ENCODE measurements around the gene LRP8. TPM values are rescaled to one million over a fixed set of nuclear protein-coding genes. Genes with fewer than 3 reads are reported as not detected.
A peak's percentile ranks its signal among the peaks of the same experiment; 100 is the strongest.

LRP8 gene
- total RNA-seq, 1 experiment from 2014 or later, result 21.4 TPM

DNA sequence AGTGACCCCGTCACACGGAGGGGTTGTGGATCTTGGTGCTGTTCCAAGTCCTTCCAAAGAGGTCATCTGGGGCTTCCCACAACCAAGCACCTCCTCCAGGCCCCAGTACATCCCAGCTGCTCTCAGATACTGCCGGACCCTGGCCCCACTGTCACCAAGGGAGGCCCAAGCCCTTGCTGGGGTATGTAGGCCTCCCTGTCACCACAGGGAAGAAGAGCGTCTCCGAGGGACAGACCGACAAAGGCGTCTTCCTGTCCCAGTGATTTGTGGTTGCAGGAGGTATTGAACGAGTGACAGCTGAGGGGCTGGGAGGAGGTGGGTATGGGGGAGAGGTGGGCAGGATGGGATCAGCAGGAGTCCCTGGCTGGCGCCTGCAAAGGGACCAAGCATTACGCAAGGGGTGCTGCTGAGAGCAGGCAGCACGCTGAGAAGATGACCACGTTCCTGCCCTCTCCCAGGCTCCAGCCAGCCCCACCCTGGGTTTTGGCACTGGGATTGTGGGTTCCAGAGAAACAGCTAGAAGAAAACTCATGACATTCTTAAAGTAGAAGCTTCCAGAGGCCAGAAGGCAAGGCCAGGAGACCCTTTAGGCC lies 29.7 kb downstream of the LRP8 start:
- peaks cover 33% of the 10 kb centered on the region for H3K4me1 ChIP-seq
- no peak for DNase-seq
- H3K4me3 ChIP-seq, result no peak overlapping the region
- no peaks in the 10 kb centered on the region for H3K27me3 ChIP-seq
- H3K36me3 ChIP-seq, result no peaks in the 10 kb centered on the region
- no peak overlapping the region for H3K27ac ChIP-seq
- H3K9me3 ChIP-seq (replicated peaks), result no peaks in the 10 kb centered on the region

DNA sequence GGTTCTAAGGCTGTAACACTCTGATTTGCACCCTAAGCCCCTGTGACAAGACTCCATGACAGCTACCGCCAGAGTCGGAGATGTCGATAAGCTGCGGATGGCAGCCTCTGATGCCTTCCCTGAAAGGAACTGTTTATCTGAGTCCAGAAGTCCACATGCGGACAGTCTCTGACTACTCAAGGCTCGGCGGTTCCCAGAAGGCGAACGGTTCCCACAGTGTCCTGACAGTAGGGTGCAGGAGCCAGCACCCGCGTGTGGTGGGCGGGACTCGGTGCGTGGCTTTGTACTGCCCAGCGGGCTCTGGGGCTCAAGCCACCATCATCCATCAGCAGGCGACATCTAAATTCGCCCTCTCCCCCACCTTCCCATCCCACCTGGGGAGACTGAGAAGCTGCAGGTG lies 30.7 kb downstream of the LRP8 start:
- H3K4me1 ChIP-seq, result peaks cover 38% of the 10 kb centered on the region
- H3K36me3 ChIP-seq, result no peaks in the 10 kb centered on the region
- H3K27ac ChIP-seq, result no peak overlapping the region
- H3K4me3 ChIP-seq, result no peak overlapping the region
- H3K9me3 ChIP-seq (replicated peaks), result no peaks in the 10 kb centered on the region
- H3K27me3 ChIP-seq, result no peaks in the 10 kb centered on the region
- DNase-seq, result no peak

DNA sequence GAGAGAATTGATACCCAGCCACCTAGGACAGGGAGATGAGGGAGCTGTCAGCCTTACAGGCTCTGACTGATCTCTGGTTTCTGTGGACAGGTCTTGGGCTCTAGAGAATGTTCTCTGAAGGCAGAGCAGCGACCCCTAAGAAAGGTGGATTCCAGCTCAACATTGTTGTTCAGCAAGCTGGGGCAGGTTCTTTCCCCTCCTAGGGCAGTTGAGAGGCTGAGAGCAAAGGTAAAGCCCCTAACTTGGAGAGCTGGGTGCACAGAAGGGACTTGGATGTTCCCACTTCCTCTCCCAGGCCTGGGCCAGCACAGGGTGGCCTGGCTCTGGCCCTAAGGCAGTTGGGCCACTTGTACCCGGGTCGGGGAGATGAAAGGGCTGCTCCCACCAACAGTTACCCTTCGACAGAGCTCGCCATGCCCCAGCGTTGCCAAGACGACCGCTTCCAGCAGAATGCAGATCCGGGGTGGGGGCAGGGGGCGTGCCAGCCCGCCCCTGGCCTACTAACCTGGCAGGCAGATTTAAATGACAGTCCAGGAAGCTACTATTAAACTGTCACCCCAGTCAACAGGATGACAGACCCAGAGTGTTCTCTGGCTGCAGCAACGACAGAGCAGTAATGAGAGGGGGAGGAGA lies 31.6 kb downstream of the LRP8 start:
- H3K27ac ChIP-seq, result no peak overlapping the region
- no peak for DNase-seq
- no peaks in the 10 kb centered on the region for H3K9me3 ChIP-seq (replicated peaks)
- H3K4me3 ChIP-seq, result no peak overlapping the region
- no peaks in the 10 kb centered on the region for H3K36me3 ChIP-seq
- peaks cover 38% of the 10 kb centered on the region for H3K4me1 ChIP-seq
- H3K27me3 ChIP-seq, result no peaks in the 10 kb centered on the region

DNA sequence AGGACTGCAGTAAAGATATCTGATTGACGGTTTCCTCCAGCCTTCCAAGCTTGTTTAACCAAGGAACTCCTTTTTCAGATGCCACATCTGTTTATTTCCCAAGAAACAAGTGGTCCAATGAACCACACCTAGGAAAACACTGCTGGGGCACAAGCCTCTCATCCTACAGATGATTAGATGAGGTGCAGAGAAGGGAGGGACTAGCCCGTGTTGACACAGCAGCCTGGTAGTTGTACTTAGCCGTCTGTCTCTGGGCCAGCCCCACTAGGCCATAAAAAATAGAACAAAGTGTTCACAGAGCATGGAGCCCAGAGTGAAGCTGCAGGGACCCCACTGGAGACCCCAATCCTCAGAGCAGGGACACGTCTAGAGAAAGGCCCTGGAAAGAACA lies 32.1 kb downstream of the LRP8 start:
- H3K27me3 ChIP-seq, result no peaks in the 10 kb centered on the region
- no peak overlapping the region for H3K27ac ChIP-seq
- peaks cover 38% of the 10 kb centered on the region for H3K4me1 ChIP-seq
- DNase-seq, result no peak
- H3K36me3 ChIP-seq, result no peaks in the 10 kb centered on the region
- H3K9me3 ChIP-seq (replicated peaks), result no peaks in the 10 kb centered on the region
- H3K4me3 ChIP-seq, result no peak overlapping the region

DNA sequence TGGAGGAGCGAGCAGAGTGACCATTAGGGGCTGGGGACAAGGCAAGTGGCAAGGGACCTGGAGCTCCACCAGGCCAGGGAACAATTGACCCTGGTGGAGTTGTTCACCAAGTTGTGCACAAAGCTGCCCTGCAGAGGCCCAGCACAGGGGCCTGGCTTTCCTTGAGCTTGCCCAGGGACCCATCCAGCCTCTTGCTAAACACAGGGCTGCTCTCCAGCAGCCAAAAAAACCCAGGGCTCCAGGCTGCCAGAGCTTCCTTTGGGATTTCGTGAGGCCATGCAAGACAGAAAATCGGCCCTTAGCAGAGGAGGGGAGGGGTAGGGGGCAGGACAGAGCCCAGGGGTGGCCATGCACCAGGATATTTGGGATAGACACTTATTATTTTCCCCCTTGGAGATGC lies 32.6 kb downstream of the LRP8 start:
- Histone ChIP-seq H3K4me3 (no peak overlapping the region), H3K4me1 (peaks cover 38% of the 10 kb centered on the region), H3K27me3 (no peaks in the 10 kb centered on the region), H3K36me3 (no peaks in the 10 kb centered on the region), H3K27ac (no peak overlapping the region), H3K9me3 (replicated peaks) (no peaks in the 10 kb centered on the region)
- no peak for DNase-seq

DNA sequence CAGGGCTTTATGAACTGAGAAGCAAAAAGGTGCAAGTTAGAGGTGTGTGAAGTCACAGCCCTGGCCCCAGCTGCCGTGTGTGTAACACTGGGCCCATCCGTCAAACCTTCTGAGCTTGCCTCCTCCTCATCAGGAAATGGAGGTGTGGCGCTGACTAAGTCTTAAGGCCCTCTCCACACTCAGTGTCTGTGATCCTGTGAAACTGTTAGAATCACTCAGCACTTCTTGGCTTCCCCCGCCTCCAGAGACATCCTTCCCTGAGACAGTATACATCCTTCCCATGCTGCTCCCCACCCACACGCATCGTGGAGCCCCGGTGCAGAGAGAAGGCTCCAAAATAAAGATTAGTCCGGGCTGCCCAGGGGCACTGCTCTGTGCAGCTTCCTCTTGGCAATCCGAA lies 33.3 kb downstream of the LRP8 start:
- no peak for DNase-seq
- Histone ChIP-seq H3K4me1 (peaks cover 34% of the 10 kb centered on the region), H3K36me3 (no peaks in the 10 kb centered on the region), H3K27ac (no peak overlapping the region), H3K4me3 (no peak overlapping the region), H3K9me3 (replicated peaks) (no peaks in the 10 kb centered on the region), H3K27me3 (no peaks in the 10 kb centered on the region)

DNA sequence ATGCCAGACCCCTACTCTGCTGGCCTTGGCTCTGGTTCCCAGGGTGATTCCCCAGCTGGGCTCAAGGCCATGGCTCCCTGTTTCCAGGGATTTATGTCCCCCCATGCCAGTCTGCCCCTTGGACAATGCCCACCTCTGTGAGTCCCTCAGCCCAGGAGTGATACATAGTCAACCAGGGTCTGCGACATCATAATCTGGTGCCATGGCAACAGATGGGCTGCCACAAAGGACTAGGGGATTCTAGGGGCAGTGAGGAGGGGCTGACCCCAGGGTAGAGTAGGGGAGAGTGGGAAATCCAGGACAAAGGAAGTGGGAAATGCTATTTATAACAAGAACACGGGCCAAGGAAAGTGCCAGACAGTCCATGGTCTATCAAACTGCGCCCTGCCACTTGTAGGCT lies 33.8 kb downstream of the LRP8 start:
- Histone ChIP-seq H3K27ac (no peak overlapping the region), H3K9me3 (replicated peaks) (no peaks in the 10 kb centered on the region), H3K4me1 (peaks cover 29% of the 10 kb centered on the region), H3K36me3 (no peaks in the 10 kb centered on the region), H3K4me3 (no peak overlapping the region), H3K27me3 (no peaks in the 10 kb centered on the region)
- DNase-seq, result no peak

DNA sequence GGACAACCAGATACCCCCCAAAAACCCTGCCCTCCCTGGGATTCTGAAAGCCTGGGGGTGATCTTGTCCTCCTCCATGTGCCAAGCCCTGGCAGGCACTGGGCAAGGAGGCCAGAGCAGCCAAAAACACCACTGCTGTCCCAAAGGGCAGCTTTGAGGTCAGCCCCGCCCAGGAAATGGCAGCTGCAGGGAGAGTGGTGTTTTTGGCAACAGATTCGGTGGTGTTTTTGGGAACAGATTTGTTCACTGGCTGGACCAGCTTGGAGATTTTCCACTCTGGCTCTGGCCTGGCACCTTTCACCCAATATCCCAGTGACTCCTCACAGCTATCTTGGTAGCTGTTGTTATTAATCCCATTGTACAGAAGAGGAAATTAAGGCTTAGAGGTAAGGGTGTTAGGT lies 34.7 kb downstream of the LRP8 start:
- Histone ChIP-seq H3K27ac (no peak overlapping the region), H3K4me3 (no peak overlapping the region), H3K27me3 (no peaks in the 10 kb centered on the region), H3K4me1 (peaks cover 20% of the 10 kb centered on the region), H3K9me3 (replicated peaks) (no peaks in the 10 kb centered on the region), H3K36me3 (no peaks in the 10 kb centered on the region)
- peak; percentile 30 for DNase-seq

DNA sequence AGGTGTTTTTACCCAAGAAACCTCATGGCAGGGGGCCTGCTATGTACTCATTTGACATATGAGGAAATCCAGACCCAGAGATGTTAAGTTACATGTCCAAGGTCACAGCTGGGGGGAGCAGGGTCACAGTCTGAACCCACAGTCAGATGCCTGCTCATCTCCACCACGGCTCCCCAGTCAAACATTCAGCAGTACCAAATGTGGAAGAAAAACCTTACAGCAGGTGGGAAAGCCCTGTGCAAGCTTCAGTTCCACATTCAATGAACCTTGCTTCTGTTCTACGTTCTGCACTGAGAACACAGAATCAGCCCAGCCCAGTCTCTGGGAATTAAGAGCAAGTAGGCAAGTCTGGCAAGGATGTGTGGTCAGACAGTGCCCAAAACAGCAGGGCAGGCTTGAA lies 35.2 kb downstream of the LRP8 start:
- Histone ChIP-seq H3K9me3 (replicated peaks) (no peaks in the 10 kb centered on the region), H3K36me3 (no peaks in the 10 kb centered on the region), H3K27ac (no peak overlapping the region), H3K27me3 (no peaks in the 10 kb centered on the region), H3K4me1 (peaks cover 15% of the 10 kb centered on the region), H3K4me3 (no peak overlapping the region)
- DNase-seq, result no peak

DNA sequence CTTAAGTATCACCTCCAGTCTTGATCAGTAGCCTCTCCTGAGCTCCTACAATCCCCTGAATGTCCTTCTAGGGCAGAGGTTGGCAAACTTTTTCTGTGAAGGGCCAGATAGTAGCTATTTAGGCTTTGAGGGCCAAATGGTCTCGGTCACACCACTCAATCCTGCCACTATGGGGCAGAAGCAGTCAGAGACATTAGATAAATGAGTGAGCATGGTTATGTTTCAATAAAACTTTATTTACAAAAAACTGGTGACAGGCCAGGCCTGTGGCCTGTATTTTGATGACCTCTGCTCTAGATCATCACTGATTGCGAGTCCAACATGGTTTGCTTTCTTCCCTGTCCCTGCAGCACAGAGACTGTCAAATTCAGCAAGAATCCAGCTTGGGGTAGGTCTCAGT lies 36.3 kb downstream of the LRP8 start:
- Histone ChIP-seq H3K4me3 (no peak overlapping the region), H3K27me3 (no peaks in the 10 kb centered on the region), H3K27ac (no peak overlapping the region), H3K4me1 (peaks cover 15% of the 10 kb centered on the region), H3K36me3 (no peaks in the 10 kb centered on the region), H3K9me3 (replicated peaks) (no peaks in the 10 kb centered on the region)
- DNase-seq, result no peak

DNA sequence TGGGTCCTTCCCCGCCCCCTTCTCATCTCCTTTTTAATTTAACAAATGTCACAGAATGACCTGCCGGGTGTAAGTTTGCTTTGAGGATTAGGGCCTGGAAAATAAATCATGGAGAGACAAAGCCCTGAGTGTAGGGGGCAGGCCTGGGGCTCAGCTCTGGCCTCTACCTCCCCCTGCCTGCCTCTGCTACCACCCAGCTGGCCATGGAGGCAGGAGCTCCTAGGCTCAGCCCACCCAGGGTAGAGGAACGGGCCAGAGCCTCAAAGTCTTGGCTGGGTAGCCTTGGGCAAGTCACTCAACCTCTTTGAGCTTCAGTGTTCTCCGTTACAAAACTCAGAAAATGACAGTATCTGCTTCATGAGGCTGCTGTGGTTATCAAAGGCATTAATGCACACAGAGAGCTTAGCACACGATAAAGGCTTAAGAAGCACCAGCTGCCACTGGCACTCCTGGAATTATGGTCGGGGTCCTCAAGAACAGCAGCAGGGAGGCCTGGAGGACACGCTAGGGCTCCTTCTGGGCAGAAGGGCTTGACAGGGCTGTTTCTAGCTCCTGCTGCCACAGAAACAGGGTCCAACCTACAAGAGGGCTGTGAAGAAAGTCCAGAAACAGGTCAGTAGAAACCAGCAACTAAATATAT lies 39.0 kb downstream of the LRP8 start:
- Histone ChIP-seq H3K4me3 (no peak overlapping the region), H3K36me3 (peaks cover 4% of the 10 kb centered on the region), H3K4me1 (peaks cover 10% of the 10 kb centered on the region), H3K9me3 (replicated peaks) (no peaks in the 10 kb centered on the region), H3K27me3 (no peaks in the 10 kb centered on the region), H3K27ac (no peak overlapping the region)
- DNase-seq, result no peak

DNA sequence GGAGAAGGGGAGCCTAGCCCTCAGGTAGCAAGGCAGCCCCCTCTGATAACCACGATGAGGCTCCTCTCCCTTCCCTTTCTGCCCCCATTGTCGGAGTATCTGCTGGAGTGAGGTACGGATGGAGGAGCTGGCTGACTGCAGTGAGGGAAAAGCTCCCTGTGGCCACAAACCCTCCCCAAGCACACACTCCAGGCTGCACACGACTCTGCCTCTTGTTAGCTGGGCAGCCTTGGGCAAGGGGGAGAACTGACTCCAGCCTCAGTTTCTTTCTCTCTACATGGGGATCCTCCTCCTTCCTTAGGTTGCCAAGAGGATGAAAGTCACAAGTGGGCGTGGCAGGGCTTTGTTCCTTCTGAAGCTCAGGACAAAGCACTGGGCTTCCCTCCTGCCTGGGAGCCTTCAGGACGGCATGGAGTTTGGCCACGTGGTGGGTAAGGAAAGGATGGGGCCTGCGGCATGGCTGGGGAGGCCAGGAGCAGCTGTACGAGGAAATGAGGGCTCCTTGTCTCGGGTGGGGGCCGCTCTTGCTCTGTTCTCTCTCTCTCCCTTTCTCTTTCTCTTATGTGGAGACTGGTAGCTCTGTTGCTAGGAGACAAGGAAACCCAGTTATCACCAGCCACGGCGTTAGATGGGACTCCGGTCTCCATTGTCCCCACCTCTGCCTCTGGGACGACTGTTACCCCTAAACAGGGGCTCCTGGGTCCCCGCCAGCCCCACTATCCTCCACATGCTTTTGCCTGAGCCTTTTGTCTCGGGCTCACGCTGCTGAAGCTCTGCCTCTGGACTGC lies 39.7 kb downstream of the LRP8 start:
- Histone ChIP-seq H3K27ac (no peak overlapping the region), H3K9me3 (replicated peaks) (no peaks in the 10 kb centered on the region), H3K36me3 (peaks cover 4% of the 10 kb centered on the region), H3K27me3 (no peaks in the 10 kb centered on the region), H3K4me3 (no peak overlapping the region), H3K4me1 (peaks cover 6% of the 10 kb centered on the region)
- DNase-seq, result no peak

DNA sequence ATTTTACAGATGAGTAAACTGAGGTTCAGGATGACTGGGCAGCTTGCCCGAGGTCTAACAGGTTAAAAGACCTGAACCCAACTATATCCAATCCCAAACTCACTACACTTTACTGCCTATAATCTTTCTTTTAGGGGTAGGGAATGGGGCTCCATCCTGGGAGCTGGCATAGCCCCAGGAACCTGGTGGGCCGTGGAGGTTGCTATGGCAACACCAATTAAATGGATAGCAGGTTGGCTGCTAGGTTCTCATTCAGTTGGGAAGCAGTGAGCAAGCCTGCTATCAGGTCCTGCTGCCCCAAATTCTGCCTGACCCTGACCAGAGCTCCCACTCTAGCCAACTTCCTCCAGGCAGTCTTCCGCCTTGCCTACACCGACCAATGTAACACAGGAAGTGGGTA lies 40.9 kb downstream of the LRP8 start:
- Histone ChIP-seq H3K27me3 (no peaks in the 10 kb centered on the region), H3K4me3 (no peak overlapping the region), H3K27ac (no peak overlapping the region), H3K36me3 (peaks cover 4% of the 10 kb centered on the region), H3K9me3 (replicated peaks) (no peaks in the 10 kb centered on the region), H3K4me1 (no peaks in the 10 kb centered on the region)
- no peak for DNase-seq

DNA sequence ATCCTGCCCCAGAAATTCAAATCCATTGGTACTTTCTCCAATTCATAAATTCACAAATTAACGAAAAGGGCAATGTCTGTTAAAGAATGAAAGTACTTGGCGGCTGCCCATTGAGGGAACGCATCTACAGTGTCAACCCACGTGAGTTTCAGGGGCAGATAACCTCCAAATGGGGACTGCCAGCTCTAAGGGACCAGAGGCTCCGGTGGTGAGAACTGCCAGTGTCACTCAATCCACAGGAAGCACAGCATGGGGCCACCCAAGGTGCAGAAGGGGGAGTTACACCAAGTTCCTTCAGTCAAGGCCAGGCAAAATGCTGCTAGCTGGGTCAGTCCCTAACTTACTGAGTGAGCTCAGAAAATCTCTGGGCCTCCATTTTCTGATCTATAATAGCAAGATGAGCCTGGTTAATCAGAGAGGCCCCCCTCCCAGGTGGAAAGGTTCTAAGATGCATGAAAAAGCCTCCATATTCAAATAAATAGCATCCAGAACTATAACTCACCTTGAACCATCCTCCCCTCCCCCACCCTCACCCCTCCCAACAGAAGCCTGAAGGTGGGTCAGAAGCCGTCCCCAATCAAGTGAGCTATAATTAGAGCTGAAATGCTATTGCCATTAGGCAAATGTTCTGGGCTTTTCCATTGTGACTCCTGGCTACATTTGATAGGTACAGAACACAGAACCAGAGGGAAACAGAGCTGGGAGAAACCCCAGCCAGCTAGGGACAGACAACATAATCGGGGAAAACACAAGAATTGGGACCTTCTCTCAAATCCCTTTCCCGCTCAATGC lies 41.7 kb downstream of the LRP8 start:
- Histone ChIP-seq H3K27me3 (no peaks in the 10 kb centered on the region), H3K4me3 (no peak overlapping the region), H3K4me1 (no peaks in the 10 kb centered on the region), H3K27ac (no peak overlapping the region), H3K36me3 (peaks cover 4% of the 10 kb centered on the region), H3K9me3 (replicated peaks) (no peaks in the 10 kb centered on the region)
- DNase-seq, result no peak

DNA sequence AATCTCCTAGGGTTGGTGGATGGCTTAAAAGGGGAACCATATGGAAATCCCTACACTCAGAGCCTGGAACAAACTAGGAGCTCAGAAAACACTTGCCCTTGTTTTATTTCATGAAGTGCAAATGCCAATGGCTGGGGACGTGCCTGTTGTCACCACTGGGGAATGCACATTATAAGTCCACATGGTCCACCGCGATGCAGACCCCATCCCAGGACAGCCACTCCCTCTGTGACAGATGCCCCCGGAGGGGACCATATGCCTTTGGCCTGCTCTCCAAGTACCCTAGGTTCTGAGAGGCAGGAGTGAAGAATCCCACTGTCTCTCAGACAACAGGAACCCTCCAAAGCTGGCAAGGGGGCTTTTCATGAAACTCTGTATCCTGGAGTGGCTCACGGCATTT lies 42.3 kb downstream of the LRP8 start:
- Histone ChIP-seq H3K27ac (no peak overlapping the region), H3K4me3 (no peak overlapping the region), H3K36me3 (peaks cover 4% of the 10 kb centered on the region), H3K27me3 (no peaks in the 10 kb centered on the region), H3K9me3 (replicated peaks) (no peaks in the 10 kb centered on the region), H3K4me1 (no peaks in the 10 kb centered on the region)
- DNase-seq, result no peak
